Measurements from ENCODE around the gene MSRB2.
A peak's percentile ranks its signal among the peaks of the same experiment; 100 is the strongest.
"Not testable (repeated sequence)": the region's sequence is repeated elsewhere in the genome, so short reads cannot be mapped to it uniquely, and the experiment has no call there.

The MSRB2 gene

DNA sequence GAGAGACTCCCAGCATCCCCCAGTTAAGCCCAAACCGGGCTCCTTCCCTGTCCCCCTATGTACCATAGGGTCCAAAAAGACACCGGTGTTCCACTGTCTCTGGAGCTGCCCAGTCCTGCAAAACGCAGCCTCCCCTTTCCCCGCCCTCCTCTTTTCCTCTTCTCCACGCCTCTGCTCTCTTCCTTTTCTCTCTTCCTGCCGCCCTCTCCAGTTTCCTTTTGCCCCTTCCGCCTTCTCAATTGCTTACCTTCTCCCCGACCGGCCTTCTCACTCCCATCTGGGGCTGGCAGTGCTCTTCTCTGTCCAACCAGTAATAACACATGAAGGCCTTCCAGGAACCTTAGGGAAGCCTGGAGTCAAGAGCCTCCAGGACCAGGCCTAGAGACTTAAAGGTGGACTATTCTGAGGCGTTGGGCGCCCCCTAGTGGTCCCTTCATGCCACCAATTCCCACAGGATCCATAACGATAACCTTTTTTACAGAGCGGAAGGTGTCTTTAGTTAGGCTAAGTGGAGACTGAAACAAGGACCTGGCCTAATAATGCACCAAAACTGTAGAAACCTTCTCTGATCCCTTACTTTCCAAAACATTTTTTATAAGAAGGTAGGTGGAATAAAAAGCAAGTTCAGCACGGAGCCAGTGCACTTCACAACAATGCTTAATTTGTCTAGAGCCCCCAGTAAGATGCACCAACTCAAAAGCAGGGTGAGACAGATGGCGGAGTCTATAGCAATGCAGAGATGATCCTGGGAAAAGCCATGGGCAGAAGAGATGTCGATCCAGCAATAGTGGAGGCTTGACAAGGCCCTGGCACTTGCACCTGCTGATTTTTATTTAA, 27.2 kb upstream of the MSRB2 start:
- 65% methylated on average over 11 of the region's 16 CpGs for WGBS
- Histone ChIP-seq H4K91ac (ENCODE audit: low read length) (no peak overlapping the region), H3K79me1 (replicated peaks; ENCODE audit: low read length, poor library complexity, severe bottlenecking) (no peaks in the 10 kb centered on the region), H3K27me3 (ENCODE audit: control insufficient read depth in 1 of 2, insufficient read depth in 1 of 2, low read length in 2 of 2) (peaks cover 9 to 10% of the 10 kb centered on the region in 2 experiments), H3K4me3 (ENCODE audit: insufficient read depth in 1 of 2, low read depth in 1 of 2, low read length in 2 of 2) (no peak overlapping the region), H3K14ac (ENCODE audit: low read length in 2 of 2) (no peak overlapping the region), H2BK120ac (ENCODE audit: low read depth, low read length) (no peak overlapping the region), H3K4me2 (ENCODE audit: low read length, poor library complexity, severe bottlenecking) (no peak overlapping the region), H3K4me1 (ENCODE audit: control insufficient read depth, insufficient read depth, low read depth, low read length) (peaks cover 2% of the 10 kb centered on the region), H2BK5ac (ENCODE audit: low read depth, low read length, poor library complexity, severe bottlenecking) (no peak overlapping the region), H2BK15ac (ENCODE audit: low read depth, poor library complexity, severe bottlenecking) (no peak overlapping the region), H3K23ac (ENCODE audit: low read length in 2 of 2) (no peak overlapping the region), H3K9ac (ENCODE audit: low read length) (no peak overlapping the region), H3K36me3 (ENCODE audit: control insufficient read depth in 1 of 2, insufficient read depth in 2 of 2, low read depth in 1 of 2, low read length in 2 of 2) (no peaks in the 10 kb centered on the region), H3K9me3 (ENCODE audit: control insufficient read depth, low read length) (no peaks in the 10 kb centered on the region), H2BK12ac (ENCODE audit: low read length in 2 of 2) (no peak overlapping the region), H3K4ac (ENCODE audit: low read depth in 1 of 2, low read length in 2 of 2) (no peak overlapping the region), H3K27ac (ENCODE audit: low read length, poor library complexity, severe bottlenecking) (no peak overlapping the region), H3K18ac (ENCODE audit: low read depth in 1 of 2, low read length in 2 of 2) (no peak overlapping the region), H4K8ac (ENCODE audit: low read length) (peak overlapping the region; percentile 27), H2AK5ac (ENCODE audit: low read length, severe bottlenecking) (no peak overlapping the region), H2AFZ (ENCODE audit: low read depth, low read length) (no peak overlapping the region)
- peak; percentile 73 for DNase-seq

DNA sequence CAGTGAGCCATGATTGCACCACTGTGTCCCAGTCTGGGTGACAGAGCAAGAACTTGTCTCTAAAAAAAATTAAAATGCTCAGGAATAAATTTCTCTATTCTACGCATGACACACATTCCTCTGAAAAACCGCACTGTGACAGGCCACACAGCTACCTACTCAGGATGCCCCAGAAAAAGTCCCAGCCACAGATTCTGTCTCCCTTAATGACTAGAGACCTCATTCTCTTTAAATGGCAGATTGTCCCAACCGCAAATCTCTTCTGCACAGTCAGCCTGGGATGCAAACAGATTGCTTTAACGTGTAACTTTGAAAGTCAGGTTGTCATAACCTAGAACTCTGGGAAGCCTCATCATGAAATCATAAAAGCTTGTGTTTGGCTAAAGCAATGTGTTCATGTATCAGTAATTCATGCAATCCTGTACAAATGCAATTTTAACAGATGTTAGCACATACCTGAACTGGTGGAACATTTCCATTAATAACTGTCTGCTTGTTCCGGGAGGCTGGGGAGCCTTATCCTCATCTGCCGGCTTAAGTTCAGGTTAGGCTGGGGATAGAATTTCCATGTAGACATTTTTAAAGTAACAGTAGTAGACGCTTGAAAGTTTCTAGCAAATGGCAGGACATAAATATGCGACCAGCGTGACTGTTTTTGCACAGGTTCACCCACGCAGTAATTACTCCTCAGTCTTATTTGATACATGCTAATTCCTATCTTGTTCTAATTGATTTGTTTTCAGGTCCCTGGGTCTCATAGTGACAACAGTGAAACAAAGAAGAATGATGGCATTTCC, 26.2 kb upstream of the MSRB2 start:
- 87% methylated on average over 10 of the region's 10 CpGs for WGBS

DNA sequence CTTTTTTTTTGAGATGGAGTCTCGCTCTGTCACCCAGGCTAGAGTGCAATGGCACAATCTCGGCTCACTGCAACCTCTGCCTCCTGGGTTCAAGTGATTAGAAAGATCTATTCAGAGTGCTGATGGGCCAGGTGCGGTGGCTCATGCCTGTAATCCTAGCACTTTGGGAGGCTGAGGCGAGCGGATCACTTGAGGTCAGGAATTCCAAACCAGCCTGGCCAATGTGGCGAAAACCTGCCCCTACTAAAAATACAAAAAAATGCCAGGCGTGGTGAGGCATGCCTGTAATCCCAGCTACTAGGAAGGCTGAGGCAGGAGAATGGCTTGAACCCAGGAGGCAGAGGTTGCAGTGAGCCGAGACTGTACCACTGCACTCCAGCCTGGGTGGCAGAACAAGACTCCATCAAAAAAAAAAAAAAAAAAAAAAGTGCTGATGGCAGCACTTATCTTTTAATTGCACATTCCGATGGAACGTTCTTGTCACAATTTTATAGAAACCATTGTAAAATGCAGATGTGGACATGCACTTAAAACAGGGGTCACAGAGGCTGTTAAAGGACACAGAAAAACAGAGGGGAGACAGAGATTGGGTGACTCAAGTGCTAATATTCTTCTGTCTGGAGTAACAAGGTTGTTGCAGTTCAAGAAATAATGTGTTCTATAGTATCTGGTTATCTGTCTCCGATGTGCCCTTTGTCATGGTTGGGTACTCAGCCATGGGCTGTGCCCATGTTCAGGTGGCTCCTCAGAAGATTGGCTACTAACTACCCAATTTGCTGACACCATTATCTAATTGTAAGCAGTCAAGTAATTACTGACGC, 25.1 kb upstream of the MSRB2 start:
- H3K79me1 ChIP-seq (replicated peaks; ENCODE audit: low read length, poor library complexity, severe bottlenecking); H2BK12ac ChIP-seq (ENCODE audit: low read length in 2 of 2); H3K9ac ChIP-seq (ENCODE audit: low read length); H3K23ac ChIP-seq (ENCODE audit: low read length in 2 of 2); DNase-seq; H3K4me1 ChIP-seq (ENCODE audit: control insufficient read depth, insufficient read depth, low read depth, low read length); H3K9me3 ChIP-seq (ENCODE audit: control insufficient read depth, low read length); H3K14ac ChIP-seq (ENCODE audit: low read length in 2 of 2); H3K18ac ChIP-seq (ENCODE audit: low read depth in 1 of 2, low read length in 2 of 2); H2BK5ac ChIP-seq (ENCODE audit: low read depth, low read length, poor library complexity, severe bottlenecking); H2AFZ ChIP-seq (ENCODE audit: low read depth, low read length); H4K8ac ChIP-seq (ENCODE audit: low read length); H3K27ac ChIP-seq (ENCODE audit: low read length, poor library complexity, severe bottlenecking); H3K4me3 ChIP-seq (ENCODE audit: insufficient read depth in 1 of 2, low read depth in 1 of 2, low read length in 2 of 2); H3K4me2 ChIP-seq (ENCODE audit: low read length, poor library complexity, severe bottlenecking); H3K36me3 ChIP-seq (ENCODE audit: control insufficient read depth in 1 of 2, insufficient read depth in 2 of 2, low read depth in 1 of 2, low read length in 2 of 2); H3K4ac ChIP-seq (ENCODE audit: low read depth in 1 of 2, low read length in 2 of 2); H2BK120ac ChIP-seq (ENCODE audit: low read depth, low read length); H4K91ac ChIP-seq (ENCODE audit: low read length); H2AK5ac ChIP-seq (ENCODE audit: low read length, severe bottlenecking); H2BK15ac ChIP-seq (ENCODE audit: low read depth, poor library complexity, severe bottlenecking): not testable (repeated sequence)
- WGBS, result 97% methylated on average over 11 of the region's 12 CpGs
- H3K27me3 ChIP-seq (ENCODE audit: control insufficient read depth in 1 of 2, insufficient read depth in 1 of 2, low read length in 2 of 2), result peaks cover 0 to 12% of the 10 kb centered on the region in 2 experiments

More for the DNA sequence above, 26.2 kb upstream of the MSRB2 start:
- no peak overlapping the region for H3K23ac ChIP-seq (ENCODE audit: low read length in 2 of 2)
- no peaks in the 10 kb centered on the region for H3K36me3 ChIP-seq (ENCODE audit: control insufficient read depth in 1 of 2, insufficient read depth in 2 of 2, low read depth in 1 of 2, low read length in 2 of 2)
- peaks cover 2 to 12% of the 10 kb centered on the region in 2 experiments for H3K27me3 ChIP-seq (ENCODE audit: control insufficient read depth in 1 of 2, insufficient read depth in 1 of 2, low read length in 2 of 2)
- no peak overlapping the region for H3K14ac ChIP-seq (ENCODE audit: low read length in 2 of 2)
- no peak overlapping the region for H3K4ac ChIP-seq (ENCODE audit: low read depth in 1 of 2, low read length in 2 of 2)
- no peak overlapping the region for H2BK5ac ChIP-seq (ENCODE audit: low read depth, low read length, poor library complexity, severe bottlenecking)
- no peak for DNase-seq
- H2AK5ac ChIP-seq (ENCODE audit: low read length, severe bottlenecking), result no peak overlapping the region
- no peaks in the 10 kb centered on the region for H3K9me3 ChIP-seq (ENCODE audit: control insufficient read depth, low read length)
- H3K4me2 ChIP-seq (ENCODE audit: low read length, poor library complexity, severe bottlenecking), result no peak overlapping the region
- H2BK120ac ChIP-seq (ENCODE audit: low read depth, low read length), result no peak overlapping the region
- no peak overlapping the region for H3K9ac ChIP-seq (ENCODE audit: low read length)
- no peak overlapping the region for H3K18ac ChIP-seq (ENCODE audit: low read depth in 1 of 2, low read length in 2 of 2)
- H4K91ac ChIP-seq (ENCODE audit: low read length), result no peak overlapping the region
- no peak overlapping the region for H2AFZ ChIP-seq (ENCODE audit: low read depth, low read length)
- H3K4me1 ChIP-seq (ENCODE audit: control insufficient read depth, insufficient read depth, low read depth, low read length), result no peaks in the 10 kb centered on the region
- H3K27ac ChIP-seq (ENCODE audit: low read length, poor library complexity, severe bottlenecking), result no peak overlapping the region
- H2BK15ac ChIP-seq (ENCODE audit: low read depth, poor library complexity, severe bottlenecking), result no peak overlapping the region
- H4K8ac ChIP-seq (ENCODE audit: low read length), result no peak overlapping the region
- no peaks in the 10 kb centered on the region for H3K79me1 ChIP-seq (replicated peaks; ENCODE audit: low read length, poor library complexity, severe bottlenecking)
- no peak overlapping the region for H2BK12ac ChIP-seq (ENCODE audit: low read length in 2 of 2)
- no peak overlapping the region for H3K4me3 ChIP-seq (ENCODE audit: insufficient read depth in 1 of 2, low read depth in 1 of 2, low read length in 2 of 2)

DNA sequence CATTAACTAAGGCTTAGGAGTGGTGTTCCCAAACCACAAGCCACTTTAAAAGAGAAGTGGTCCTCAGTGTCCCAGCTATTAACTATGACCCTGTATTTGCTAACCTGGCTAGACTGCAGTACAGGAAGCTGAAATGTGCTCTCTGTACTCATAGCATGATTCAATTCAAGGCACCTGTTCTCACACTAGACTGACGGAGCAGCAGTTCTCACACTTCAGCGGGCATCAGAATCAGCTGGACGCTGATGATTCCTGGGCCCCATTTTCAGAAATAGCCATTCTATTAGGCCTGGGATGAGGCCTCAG, 24.5 kb upstream of the MSRB2 start:
- H3K9me3 ChIP-seq (ENCODE audit: control insufficient read depth, low read length), result no peaks in the 10 kb centered on the region
- H3K27ac ChIP-seq (ENCODE audit: low read length, poor library complexity, severe bottlenecking), result no peak overlapping the region
- peak overlapping the region in 1 of 2 experiments; percentile 12 for H3K14ac ChIP-seq (ENCODE audit: low read length in 2 of 2)
- no peak overlapping the region for H3K4me3 ChIP-seq (ENCODE audit: insufficient read depth in 1 of 2, low read depth in 1 of 2, low read length in 2 of 2)
- H3K4me2 ChIP-seq (ENCODE audit: low read length, poor library complexity, severe bottlenecking), result no peak overlapping the region
- H3K79me1 ChIP-seq (replicated peaks; ENCODE audit: low read length, poor library complexity, severe bottlenecking), result no peaks in the 10 kb centered on the region
- H3K9ac ChIP-seq (ENCODE audit: low read length), result no peak overlapping the region
- H2BK12ac ChIP-seq (ENCODE audit: low read length in 2 of 2), result no peak overlapping the region
- H3K23ac ChIP-seq (ENCODE audit: low read length in 2 of 2), result no peak overlapping the region
- H2BK120ac ChIP-seq (ENCODE audit: low read depth, low read length), result no peak overlapping the region
- no peak overlapping the region for H3K4ac ChIP-seq (ENCODE audit: low read depth in 1 of 2, low read length in 2 of 2)
- no peak for DNase-seq
- no peak overlapping the region for H2BK5ac ChIP-seq (ENCODE audit: low read depth, low read length, poor library complexity, severe bottlenecking)
- no peak overlapping the region for H2AK5ac ChIP-seq (ENCODE audit: low read length, severe bottlenecking)
- H4K8ac ChIP-seq (ENCODE audit: low read length), result no peak overlapping the region
- no peaks in the 10 kb centered on the region for H3K36me3 ChIP-seq (ENCODE audit: control insufficient read depth in 1 of 2, insufficient read depth in 2 of 2, low read depth in 1 of 2, low read length in 2 of 2)
- 95% methylated on average over 3 of the region's 3 CpGs for WGBS
- H3K18ac ChIP-seq (ENCODE audit: low read depth in 1 of 2, low read length in 2 of 2), result no peak overlapping the region
- H2BK15ac ChIP-seq (ENCODE audit: low read depth, poor library complexity, severe bottlenecking), result no peak overlapping the region
- no peaks in the 10 kb centered on the region for H3K4me1 ChIP-seq (ENCODE audit: control insufficient read depth, insufficient read depth, low read depth, low read length)
- H4K91ac ChIP-seq (ENCODE audit: low read length), result no peak overlapping the region
- peaks cover 0 to 12% of the 10 kb centered on the region in 2 experiments for H3K27me3 ChIP-seq (ENCODE audit: control insufficient read depth in 1 of 2, insufficient read depth in 1 of 2, low read length in 2 of 2)
- no peak overlapping the region for H2AFZ ChIP-seq (ENCODE audit: low read depth, low read length)
